CD4-positive, alpha-beta memory T cell (primary cell): ENCODE measurements around the gene FOXB2. TPM values are rescaled to one million over a fixed set of nuclear protein-coding genes. Genes with fewer than 3 reads are reported as not detected.

Experiments used
- CTCF ChIA-PET: fragments of 350-600 bp; sonication (Branson Sonifier 250); formaldehyde crosslinking; loops from one replicate; lab custom pipeline; 2021; ENCODE audit warnings: inconsistent platforms; ENCODE audit not compliant: partially characterized antibody; lab: Charles Lee
- POLR2A ChIA-PET: fragments of 350-600 bp; sonication (Branson Sonifier 250); formaldehyde crosslinking; loops from one replicate; lab custom pipeline; 2021; ENCODE audit not compliant: partially characterized antibody; lab: Charles Lee
- DNase-seq, 5 donors: peaks; one replicate each; pipeline versions ENCODE4 v3.0.0 to v3.0.0-alpha.2; 2020 to 2022; ENCODE audit warnings: mixed read lengths in 1 of 5
- H3K27ac ChIP-seq: one replicate; pipeline ENCODE4 v1.7.0; 2013; ENCODE audit warnings: low read depth, low read length
- H3K27me3 ChIP-seq: 2 replicates; pipeline ENCODE4 v1.7.0; 2013; ENCODE audit warnings: mild to moderate bottlenecking, low read length, moderate library complexity; ENCODE audit not compliant: insufficient read depth
- H3K36me3 ChIP-seq: 2 replicates; pipeline ENCODE4 v1.7.0; 2013; ENCODE audit warnings: mild to moderate bottlenecking, low read length, moderate library complexity; ENCODE audit not compliant: insufficient read depth
- H3K4me1 ChIP-seq: 2 replicates; pipeline ENCODE4 v1.7.0; 2013; ENCODE audit warnings: mild to moderate bottlenecking, low read length, moderate library complexity; ENCODE audit not compliant: insufficient read depth
- H3K4me3 ChIP-seq, 2 donors: one replicate each; pipeline ENCODE4 v1.7.0; 2013; ENCODE audit warnings: low read length in 2 of 2, mild to moderate bottlenecking in 1 of 2
- H3K9me3 ChIP-seq, 2 donors: one replicate each; pipeline ENCODE4 v1.7.0; 2013; ENCODE audit warnings: low read length in 2 of 2, control low read depth in 1 of 2; ENCODE audit not compliant: control insufficient read depth in 1 of 2
- H3K27ac Mint-ChIP-seq, 7 donors: one replicate each; pipeline ENCODE4 v1.8.0; 2020 to 2021; ENCODE audit warnings: mixed read lengths in 7 of 7, mild to moderate bottlenecking in 6 of 7, inconsistent platforms in 3 of 7, moderate library complexity in 3 of 7
- H3K27me3 Mint-ChIP-seq, 2 donors: one replicate each; pipeline ENCODE4 v1.8.0; 2020 to 2021; ENCODE audit warnings: mixed read lengths in 2 of 2
- H3K36me3 Mint-ChIP-seq, 2 donors: one replicate each; pipeline ENCODE4 v1.8.0; 2020 to 2021; ENCODE audit warnings: mixed read lengths in 2 of 2, inconsistent platforms in 1 of 2, mild to moderate bottlenecking in 1 of 2
- H3K4me1 Mint-ChIP-seq, 4 donors: one replicate each; pipeline ENCODE4 v1.8.0; 2020 to 2021; ENCODE audit warnings: mixed read lengths in 4 of 4, mild to moderate bottlenecking in 1 of 4
- H3K4me3 Mint-ChIP-seq, 8 donors: one replicate each; pipeline ENCODE4 v1.8.0; 2020 to 2021; ENCODE audit warnings: mixed read lengths in 8 of 8, mild to moderate bottlenecking in 7 of 8, moderate library complexity in 6 of 8, inconsistent platforms in 3 of 8
- H3K9me3 Mint-ChIP-seq, 8 donors: one replicate each; pipeline ENCODE4 v1.8.0; 2020 to 2021; ENCODE audit warnings: mixed read lengths in 8 of 8, mild to moderate bottlenecking in 5 of 8, inconsistent platforms in 3 of 8, moderate library complexity in 1 of 8
- intact Hi-C: fragments of 100-400 bp; cut with micrococcal nuclease; formaldehyde crosslinking; loops from one replicate; pipeline ENCODE4 v1.15.1; 2023
- polyA plus RNA-seq, 2 donors: library from polyadenylated mRNA; unstranded; fragments of 300-500 nt; fragmentation: Illumina TruSeq; gene quantifications; one replicate each; pipeline ENCODE4 v1.2.3, GENCODE V29; 2021
- total RNA-seq, 2 experiments: library from RNA; stranded (reverse); gene quantifications; one replicate each; pipeline ENCODE4 v1.2.3, GENCODE V29; 2021

Gene FOXB2
- total and polyA plus RNA-seq, 4 experiments from 2014 or later = not detected

DNA sequence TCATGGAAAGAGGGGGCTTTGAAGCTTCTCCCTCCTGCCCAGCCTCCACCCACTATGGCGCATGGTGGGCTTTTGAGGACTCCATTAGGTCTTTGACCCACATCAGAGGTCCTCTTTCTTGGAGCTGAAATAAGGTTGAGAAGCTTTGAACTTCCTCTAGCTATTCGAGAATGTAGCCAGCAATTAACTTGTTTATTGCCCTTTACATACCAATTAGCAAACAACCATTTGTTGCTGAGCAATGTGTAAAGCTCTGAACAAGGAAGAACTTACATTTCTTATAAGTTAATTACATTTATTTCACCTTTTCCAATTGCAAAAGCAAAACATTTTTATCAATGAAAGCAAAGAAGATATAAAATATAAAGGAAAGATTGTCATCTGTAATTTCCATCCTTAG, 30.5 kb upstream of the FOXB2 start:
- Mint-ChIP-seq H3K36me3 (no peaks in the 10 kb centered on the region), H3K27ac (no peak overlapping the region), H3K9me3 (peaks cover 0 to 2% (median 0%) of the 10 kb centered on the region in 8 donors), H3K4me3 (no peak overlapping the region), H3K27me3 (peaks cover 10 to 15% of the 10 kb centered on the region in 2 donors), H3K4me1 (peaks cover 0 to 1% (median 0%) of the 10 kb centered on the region in 4 donors)
- POLR2A ChIA-PET = no interaction called here
- H3K27ac ChIP-seq = no peak overlapping the region
- H3K27me3 ChIP-seq = no peaks in the 10 kb centered on the region
- CTCF ChIA-PET = no interaction called here
- DNase-seq = no peak
- H3K9me3 ChIP-seq = no peaks in the 10 kb centered on the region
- H3K4me3 ChIP-seq = no peak overlapping the region
- H3K36me3 ChIP-seq = no peaks in the 10 kb centered on the region
- no peaks in the 10 kb centered on the region for H3K4me1 ChIP-seq
- intact Hi-C loops = no loop called here

- no peak overlapping the region for H3K27ac ChIP-seq
- no peaks in the 10 kb centered on the region for H3K36me3 ChIP-seq
- Mint-ChIP-seq H3K9me3 (peaks cover 0 to 2% (median 0%) of the 10 kb centered on the region in 8 donors), H3K36me3 (no peaks in the 10 kb centered on the region), H3K27me3 (peaks cover 10 to 17% of the 10 kb centered on the region in 2 donors), H3K27ac (no peak overlapping the region), H3K4me3 (no peak overlapping the region), H3K4me1 (peaks cover 0 to 1% (median 0%) of the 10 kb centered on the region in 4 donors)
- intact Hi-C loops = no loop called here
- DNase-seq = no peak
- CTCF ChIA-PET = no interaction called here
- POLR2A ChIA-PET = no interaction called here
- H3K4me3 ChIP-seq = no peak overlapping the region
- H3K4me1 ChIP-seq = no peaks in the 10 kb centered on the region
- H3K9me3 ChIP-seq = no peaks in the 10 kb centered on the region
- H3K27me3 ChIP-seq = no peaks in the 10 kb centered on the region
Observed at GRCh38 chr9:76989501-76989900, 30.0 kb upstream of the FOXB2 start.

- no peak overlapping the region for H3K4me3 Mint-ChIP-seq
- H3K27me3 Mint-ChIP-seq = peaks cover 11 to 13% of the 10 kb centered on the region in 2 donors
- CTCF ChIA-PET = no interaction called here
- H3K4me1 ChIP-seq = no peaks in the 10 kb centered on the region
- no peaks in the 10 kb centered on the region for H3K9me3 ChIP-seq
- no peaks in the 10 kb centered on the region for H3K27me3 ChIP-seq
- H3K4me3 ChIP-seq = no peak overlapping the region
- H3K27ac Mint-ChIP-seq = no peak overlapping the region
- no peaks in the 10 kb centered on the region for H3K36me3 Mint-ChIP-seq
- no peaks in the 10 kb centered on the region for H3K36me3 ChIP-seq
- H3K27ac ChIP-seq = no peak overlapping the region
- POLR2A ChIA-PET = no interaction called here
- intact Hi-C loops = no loop called here
- H3K9me3 Mint-ChIP-seq = peaks cover 0 to 2% (median 0%) of the 10 kb centered on the region in 8 donors
- no peak for DNase-seq
- no peaks in the 10 kb centered on the region for H3K4me1 Mint-ChIP-seq
Observed at GRCh38 chr9:76996700-76997099, 22.8 kb upstream of the FOXB2 start.

DNA sequence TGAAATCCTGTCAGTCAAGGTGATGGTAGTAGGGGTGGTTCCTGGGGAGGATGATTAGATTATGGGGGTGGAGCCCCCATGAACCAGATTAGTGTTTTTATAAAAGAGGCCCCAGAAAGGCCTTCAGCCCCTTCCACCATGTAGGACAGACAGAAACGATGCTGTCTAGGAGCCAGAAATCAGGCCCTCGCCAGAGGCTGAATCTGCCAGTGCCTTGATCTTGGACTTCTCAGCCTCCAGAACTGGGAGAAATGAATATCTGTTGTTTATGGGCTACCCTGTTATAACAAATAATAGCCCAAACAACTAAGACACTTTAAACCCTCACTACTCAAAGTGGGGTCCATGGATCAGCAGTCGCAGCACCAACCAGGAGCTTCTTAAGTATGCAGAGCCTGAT, 20.2 kb upstream of the FOXB2 start:
- Histone ChIP-seq H3K36me3 (no peaks in the 10 kb centered on the region), H3K27me3 (no peaks in the 10 kb centered on the region), H3K4me3 (no peak overlapping the region), H3K4me1 (no peaks in the 10 kb centered on the region), H3K27ac (no peak overlapping the region), H3K9me3 (no peaks in the 10 kb centered on the region)
- H3K4me1 Mint-ChIP-seq = no peaks in the 10 kb centered on the region
- ChIA-PET POLR2A (no interaction called here), CTCF (interaction anchor here (1.0 kb wide), 1 partner anchor 11 kb away, joined by 3 read pairs; no protein-coding TSS in a partner anchor)
- intact Hi-C loops = no loop called here
- H3K9me3 Mint-ChIP-seq = no peaks in the 10 kb centered on the region
- no peak overlapping the region for H3K4me3 Mint-ChIP-seq
- H3K27me3 Mint-ChIP-seq = peaks cover 8 to 25% of the 10 kb centered on the region in 2 donors
- DNase-seq = no peak
- H3K36me3 Mint-ChIP-seq = no peaks in the 10 kb centered on the region
- H3K27ac Mint-ChIP-seq = no peak overlapping the region

DNA sequence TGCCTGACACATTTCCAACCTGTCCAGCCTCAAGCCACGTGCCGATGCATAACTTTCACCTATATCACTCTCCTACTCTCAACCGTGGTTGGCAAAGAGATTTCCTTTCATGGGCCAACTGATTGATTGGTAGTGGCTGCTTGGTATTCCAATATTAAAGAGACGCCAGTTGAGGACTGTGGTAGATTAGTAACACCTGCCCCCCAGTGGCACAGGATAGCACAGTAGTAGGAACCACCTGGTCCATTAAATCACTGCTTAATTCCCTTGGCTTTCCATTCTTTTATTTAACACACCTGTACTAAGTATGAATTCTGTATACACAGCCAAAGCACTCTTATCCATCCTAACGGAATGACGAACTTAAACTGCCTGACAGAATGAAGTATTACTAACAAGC, 19.1 kb upstream of the FOXB2 start:
- ChIA-PET CTCF (no interaction called here), POLR2A (no interaction called here)
- Mint-ChIP-seq H3K36me3 (no peaks in the 10 kb centered on the region), H3K27ac (no peak overlapping the region), H3K27me3 (peaks cover 6 to 29% of the 10 kb centered on the region in 2 donors), H3K4me1 (no peaks in the 10 kb centered on the region), H3K4me3 (no peak overlapping the region), H3K9me3 (no peaks in the 10 kb centered on the region)
- intact Hi-C loops = no loop called here
- H3K27me3 ChIP-seq = no peaks in the 10 kb centered on the region
- H3K9me3 ChIP-seq = no peaks in the 10 kb centered on the region
- no peaks in the 10 kb centered on the region for H3K4me1 ChIP-seq
- DNase-seq = no peak
- H3K36me3 ChIP-seq = no peaks in the 10 kb centered on the region
- H3K4me3 ChIP-seq = no peak overlapping the region
- H3K27ac ChIP-seq = no peak overlapping the region

- CTCF ChIA-PET = interaction anchor here (0.7 kb wide), 1 partner anchor 12 kb away, joined by 4 read pairs; no protein-coding TSS in a partner anchor
- Mint-ChIP-seq H3K4me1 (no peaks in the 10 kb centered on the region), H3K4me3 (no peak overlapping the region), H3K27me3 (peaks cover 13 to 31% of the 10 kb centered on the region in 2 donors), H3K27ac (no peak overlapping the region), H3K36me3 (no peaks in the 10 kb centered on the region), H3K9me3 (no peaks in the 10 kb centered on the region)
- H3K27ac ChIP-seq = no peak overlapping the region
- DNase-seq = no peak
- intact Hi-C loops = no loop called here
- no peaks in the 10 kb centered on the region for H3K27me3 ChIP-seq
- H3K36me3 ChIP-seq = no peaks in the 10 kb centered on the region
- POLR2A ChIA-PET = no interaction called here
- no peaks in the 10 kb centered on the region for H3K9me3 ChIP-seq
- no peak overlapping the region for H3K4me3 ChIP-seq
- H3K4me1 ChIP-seq = no peaks in the 10 kb centered on the region
Observed at GRCh38 chr9:77003366-77003765, 16.1 kb upstream of the FOXB2 start.

DNA sequence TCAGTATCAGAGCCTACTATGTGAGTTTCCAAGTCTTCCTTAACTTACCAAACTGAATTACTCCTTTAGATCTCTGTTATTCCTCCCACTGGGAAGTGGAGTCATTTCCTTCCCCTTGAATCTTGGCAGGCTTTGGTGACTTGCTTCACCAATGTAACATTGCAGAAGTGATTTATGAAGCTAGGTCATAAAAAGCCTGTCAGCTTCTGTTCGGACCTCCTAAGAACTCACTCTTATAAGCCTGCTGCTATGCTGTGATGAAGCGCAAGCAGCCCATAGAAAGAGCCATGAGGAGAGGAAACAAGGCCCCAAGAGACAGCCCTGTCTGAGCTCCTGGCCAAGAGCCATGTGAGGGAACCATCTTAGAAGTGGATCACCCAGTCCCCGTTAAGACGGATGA, 14.2 kb upstream of the FOXB2 start:
- peaks cover 14 to 36% of the 10 kb centered on the region in 2 donors for H3K27me3 Mint-ChIP-seq
- H3K27me3 ChIP-seq = no peaks in the 10 kb centered on the region
- intact Hi-C loops = no loop called here

More for the DNA sequence above, 14.2 kb upstream of the FOXB2 start:
- Histone ChIP-seq H3K27ac (no peak overlapping the region), H3K36me3 (no peaks in the 10 kb centered on the region), H3K9me3 (no peaks in the 10 kb centered on the region), H3K4me1 (no peaks in the 10 kb centered on the region), H3K4me3 (no peak overlapping the region)
- no peak overlapping the region for H3K4me3 Mint-ChIP-seq
- no peak overlapping the region for H3K27ac Mint-ChIP-seq
- ChIA-PET POLR2A (no interaction called here), CTCF (no interaction called here)
- no peaks in the 10 kb centered on the region for H3K9me3 Mint-ChIP-seq
- no peak for DNase-seq
- no peaks in the 10 kb centered on the region for H3K4me1 Mint-ChIP-seq
- H3K36me3 Mint-ChIP-seq = no peaks in the 10 kb centered on the region
